Measurements from ENCODE around the gene RAPGEF5. TPM values are rescaled to one million over a fixed set of nuclear protein-coding genes. Genes with fewer than 3 reads are reported as not detected.

Gene RAPGEF5
- polyA plus RNA-seq, 1 donor (not counting 4 experiments of a cell fraction or from before 2014, with no cell fraction given): 2.1 TPM

DNA sequence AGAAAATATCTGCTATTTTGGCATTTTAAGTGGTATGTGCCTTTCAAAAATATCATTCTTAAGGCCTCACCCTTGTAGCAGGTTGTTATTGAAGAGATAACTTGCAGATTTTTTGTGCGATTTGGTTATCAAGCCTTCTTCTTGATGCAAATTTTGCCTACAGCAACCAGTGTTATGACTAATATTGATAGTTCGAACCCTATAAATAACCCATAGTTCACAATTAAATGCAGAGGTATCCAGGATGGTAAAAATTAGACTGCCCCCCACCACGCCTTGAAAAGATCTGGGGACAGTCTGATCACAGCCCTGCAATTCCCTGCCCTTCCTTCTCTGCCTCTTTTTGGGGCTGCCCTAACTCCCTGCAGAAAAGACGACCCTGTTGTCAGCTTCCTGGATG, 28.4 kb upstream of the RAPGEF5 start:
- Histone ChIP-seq H3K27me3 (ENCODE audit: control insufficient read depth, extremely low read depth, insufficient read depth, low read length) (no peaks in the 10 kb centered on the region), H2AFZ (ENCODE audit: control insufficient read depth, low read length) (no peak overlapping the region), H3K27ac (ENCODE audit: control insufficient read depth, insufficient read depth, low read length) (no peak overlapping the region), H3K4me3 (ENCODE audit: control insufficient read depth in 2 of 3, extremely low read depth in 1 of 3, insufficient read depth in 2 of 3, low read depth in 1 of 3, low read length in 3 of 3) (no peak overlapping the region), H3K9me1 (ENCODE audit: control insufficient read depth, extremely low read depth, insufficient read depth, low read length) (no peaks in the 10 kb centered on the region), H3K9ac (ENCODE audit: control insufficient read depth, extremely low read depth, insufficient read depth, low read length) (no peak overlapping the region), H3K4me2 (ENCODE audit: control insufficient read depth, extremely low read depth, insufficient read depth, low read depth, low read length) (no peak overlapping the region), H3K9me3 (ENCODE audit: control insufficient read depth, low read depth, low read length) (no peaks in the 10 kb centered on the region), H4K20me1 (ENCODE audit: control insufficient read depth, extremely low read depth, insufficient read depth, low read length) (no peaks in the 10 kb centered on the region), H3K79me2 (ENCODE audit: control insufficient read depth, insufficient read depth, low read length) (no peaks in the 10 kb centered on the region), H3K4me1 (ENCODE audit: control insufficient read depth, extremely low read depth, insufficient read depth, low read length) (no peaks in the 10 kb centered on the region), H3K36me3 (ENCODE audit: control insufficient read depth in 2 of 2, extremely low read depth in 1 of 2, insufficient read depth in 2 of 2, low read length in 2 of 2) (no peaks in the 10 kb centered on the region)
- DNase-seq (ENCODE audit: low read depth, low spot score): no peak
- dilution Hi-C loops (cut with MboI; ENCODE audit: extremely low pct_ligation_motif_present, low sequenced_read_pairs): no loop called here
- FAIRE-seq: no peak
- TF ChIP-seq, protein P1, sequence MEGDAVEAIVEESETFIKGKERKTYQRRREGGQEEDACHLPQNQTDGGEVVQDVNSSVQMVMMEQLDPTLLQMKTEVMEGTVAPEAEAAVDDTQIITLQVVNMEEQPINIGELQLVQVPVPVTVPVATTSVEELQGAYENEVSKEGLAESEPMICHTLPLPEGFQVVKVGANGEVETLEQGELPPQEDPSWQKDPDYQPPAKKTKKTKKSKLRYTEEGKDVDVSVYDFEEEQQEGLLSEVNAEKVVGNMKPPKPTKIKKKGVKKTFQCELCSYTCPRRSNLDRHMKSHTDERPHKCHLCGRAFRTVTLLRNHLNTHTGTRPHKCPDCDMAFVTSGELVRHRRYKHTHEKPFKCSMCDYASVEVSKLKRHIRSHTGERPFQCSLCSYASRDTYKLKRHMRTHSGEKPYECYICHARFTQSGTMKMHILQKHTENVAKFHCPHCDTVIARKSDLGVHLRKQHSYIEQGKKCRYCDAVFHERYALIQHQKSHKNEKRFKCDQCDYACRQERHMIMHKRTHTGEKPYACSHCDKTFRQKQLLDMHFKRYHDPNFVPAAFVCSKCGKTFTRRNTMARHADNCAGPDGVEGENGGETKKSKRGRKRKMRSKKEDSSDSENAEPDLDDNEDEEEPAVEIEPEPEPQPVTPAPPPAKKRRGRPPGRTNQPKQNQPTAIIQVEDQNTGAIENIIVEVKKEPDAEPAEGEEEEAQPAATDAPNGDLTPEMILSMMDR (optimal IDR thresholded peaks at IDR 0.05 in 1 of 3, IDR thresholded peaks at IDR 0.05 in 1 of 3, conservative IDR thresholded peaks at IDR 0.05 in 1 of 3; ENCODE audit: extremely low read depth in 1 of 3, insufficient read depth in 2 of 3, low read length in 3 of 3): no peak
- TF ChIP-seq EZH2 (IDR thresholded peaks at IDR 0.05; ENCODE audit: low read length): no peak

DNA sequence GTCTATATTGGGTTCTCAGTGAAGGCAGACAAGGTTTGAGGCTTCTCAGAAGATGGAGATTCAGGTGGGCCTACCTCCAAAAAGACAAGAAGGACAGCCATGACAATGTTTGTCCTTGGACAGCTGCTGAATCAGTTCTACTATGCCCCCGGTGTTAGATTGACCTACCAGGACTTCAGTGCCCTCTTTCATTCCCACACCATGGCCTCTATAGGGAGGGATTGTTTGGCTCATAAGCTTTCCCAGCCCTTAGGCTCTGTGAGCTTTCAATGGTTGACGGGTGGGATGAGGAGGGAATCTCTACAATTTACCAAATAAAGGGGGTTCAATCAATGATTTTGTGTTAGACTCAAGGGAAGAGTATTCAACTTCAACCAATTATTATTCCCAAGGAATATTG, 23.4 kb upstream of the RAPGEF5 start:
- dilution Hi-C loops (cut with MboI; ENCODE audit: extremely low pct_ligation_motif_present, low sequenced_read_pairs): no loop called here
- Histone ChIP-seq H3K9me1 (ENCODE audit: control insufficient read depth, extremely low read depth, insufficient read depth, low read length) (no peaks in the 10 kb centered on the region), H3K36me3 (ENCODE audit: control insufficient read depth in 2 of 2, extremely low read depth in 1 of 2, insufficient read depth in 2 of 2, low read length in 2 of 2) (no peaks in the 10 kb centered on the region), H3K27ac (ENCODE audit: control insufficient read depth, insufficient read depth, low read length) (no peak overlapping the region), H3K4me1 (ENCODE audit: control insufficient read depth, extremely low read depth, insufficient read depth, low read length) (no peaks in the 10 kb centered on the region), H3K4me3 (ENCODE audit: control insufficient read depth in 2 of 3, extremely low read depth in 1 of 3, insufficient read depth in 2 of 3, low read depth in 1 of 3, low read length in 3 of 3) (no peak overlapping the region), H3K27me3 (ENCODE audit: control insufficient read depth, extremely low read depth, insufficient read depth, low read length) (no peaks in the 10 kb centered on the region), H3K9ac (ENCODE audit: control insufficient read depth, extremely low read depth, insufficient read depth, low read length) (no peak overlapping the region), H2AFZ (ENCODE audit: control insufficient read depth, low read length) (no peak overlapping the region), H3K9me3 (ENCODE audit: control insufficient read depth, low read depth, low read length) (no peaks in the 10 kb centered on the region), H4K20me1 (ENCODE audit: control insufficient read depth, extremely low read depth, insufficient read depth, low read length) (no peaks in the 10 kb centered on the region), H3K79me2 (ENCODE audit: control insufficient read depth, insufficient read depth, low read length) (no peaks in the 10 kb centered on the region), H3K4me2 (ENCODE audit: control insufficient read depth, extremely low read depth, insufficient read depth, low read depth, low read length) (no peak overlapping the region)
- TF ChIP-seq, protein P1 (optimal IDR thresholded peaks at IDR 0.05 in 1 of 3, IDR thresholded peaks at IDR 0.05 in 1 of 3, conservative IDR thresholded peaks at IDR 0.05 in 1 of 3; ENCODE audit: extremely low read depth in 1 of 3, insufficient read depth in 2 of 3, low read length in 3 of 3): no peak
- TF ChIP-seq EZH2 (IDR thresholded peaks at IDR 0.05; ENCODE audit: low read length): no peak
- DNase-seq (ENCODE audit: low read depth, low spot score) (no peak), FAIRE-seq (no peak)

Measured in keratinocyte (primary cell).